ENCODE data around the gene HAGHL.

- no peak for TF ChIP-seq POLR2A (IDR thresholded peaks at IDR 0.05)
- TF ChIP-seq CTCF (IDR thresholded peaks at IDR 0.05), result no peak
Observed at GRCh38 chr16:698911-699671, 27.8 kb upstream of the HAGHL start.
